ENCODE measurements around the gene DDX27. TPM values are rescaled to one million over a fixed set of nuclear protein-coding genes. Genes with fewer than 3 reads are reported as not detected.
A peak's percentile ranks its signal among the peaks of the same experiment; 100 is the strongest.

Gene DDX27
- total and polyA plus RNA-seq, 9 of the 15 experiments (the other 6 are each of a cell fraction or from before 2014, with no cell fraction given) = 17.9 to 79.3 (median 57.0) TPM

DNA sequence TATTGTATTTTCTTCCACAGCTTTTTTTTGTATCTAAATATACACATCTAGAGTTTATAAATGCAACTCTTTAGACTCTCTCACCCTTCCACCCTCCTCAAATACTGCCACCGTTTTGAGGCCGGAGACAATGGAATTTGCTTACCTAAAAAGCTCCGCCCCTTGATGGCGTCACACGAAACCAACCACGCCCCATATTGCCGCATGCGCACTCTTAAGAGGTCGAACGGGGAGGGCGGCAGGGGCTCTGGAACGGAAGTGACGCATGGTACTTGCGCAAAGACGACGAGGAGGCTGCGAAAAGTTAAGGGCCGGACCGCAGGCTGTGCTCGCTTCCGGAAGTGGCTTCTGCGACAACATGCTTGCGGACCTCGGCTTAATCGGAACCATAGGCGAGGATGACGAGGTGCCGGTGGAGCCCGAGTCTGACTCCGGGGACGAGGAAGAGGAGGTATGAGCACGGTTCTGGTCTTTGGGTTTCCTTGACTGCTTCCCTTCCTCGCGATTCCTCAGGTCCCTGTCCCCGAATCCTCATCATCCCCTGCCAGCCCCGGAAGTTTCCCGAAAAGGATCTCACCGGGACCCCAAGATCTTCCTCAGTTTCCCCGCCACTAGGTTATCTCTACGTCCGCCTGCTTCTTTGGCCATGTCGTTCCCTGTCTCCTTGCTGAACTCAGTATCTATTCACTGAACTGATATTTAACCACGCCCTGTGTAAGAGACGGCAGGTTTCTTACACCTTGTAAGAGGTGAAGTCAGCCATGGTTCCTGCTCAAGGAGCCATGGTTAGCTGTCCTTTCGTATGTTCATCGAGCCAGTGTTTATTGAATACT is at the start of gene DDX27 (continued):
- TF ChIP-seq ZNF143 (CRISPR knock-in tag; IDR thresholded peaks at IDR 0.05) (no peak), TARDBP (IDR thresholded peaks at IDR 0.05) (peak; percentile 21; the same call in 1 of the 2 replicates), MCM5 (IDR thresholded peaks at IDR 0.05; ENCODE audit: low read depth) (no peak), MECOM (CRISPR knock-in tag; IDR thresholded peaks at IDR 0.05) (no peak), ZSCAN32 (CRISPR knock-in tag; IDR thresholded peaks at IDR 0.05) (no peak), ZNF41 (CRISPR knock-in tag; conservative IDR thresholded peaks at IDR 0.05) (no peak), XRCC4 (IDR thresholded peaks at IDR 0.05; ENCODE audit: extremely low read depth, insufficient read depth, insufficient read length) (no peak), RFX7 (CRISPR knock-in tag; IDR thresholded peaks at IDR 0.05) (no peak), RAD51 (IDR thresholded peaks at IDR 0.05; ENCODE audit: borderline replicate concordance, low read depth) (no peak), CTCFL (IDR thresholded peaks at IDR 0.05; ENCODE audit: borderline replicate concordance, insufficient read depth, low read depth, low read length, poor library complexity, severe bottlenecking) (no peak), ESRRA (IDR thresholded peaks at IDR 0.05; ENCODE audit: borderline replicate concordance, low read depth) (peak; percentile 75), VEZF1 (CRISPR knock-in tag; IDR thresholded peaks at IDR 0.05) (peak; percentile 92), MTA1 (IDR thresholded peaks at IDR 0.05; ENCODE audit: borderline replicate concordance) (peak; percentile 57; the same call in 1 of the 2 replicates), ZC3H4 (CRISPR knock-in tag; IDR thresholded peaks at IDR 0.05; ENCODE audit: borderline replicate concordance) (no peak), CEBPB (tag; IDR thresholded peaks at IDR 0.05) (peak; percentile 99), BRCA1 (IDR thresholded peaks at IDR 0.05) (no peak), BRCA1 (CRISPR knock-in tag; IDR thresholded peaks at IDR 0.05) (no peak)
- TF ChIP-seq, protein P1, sequence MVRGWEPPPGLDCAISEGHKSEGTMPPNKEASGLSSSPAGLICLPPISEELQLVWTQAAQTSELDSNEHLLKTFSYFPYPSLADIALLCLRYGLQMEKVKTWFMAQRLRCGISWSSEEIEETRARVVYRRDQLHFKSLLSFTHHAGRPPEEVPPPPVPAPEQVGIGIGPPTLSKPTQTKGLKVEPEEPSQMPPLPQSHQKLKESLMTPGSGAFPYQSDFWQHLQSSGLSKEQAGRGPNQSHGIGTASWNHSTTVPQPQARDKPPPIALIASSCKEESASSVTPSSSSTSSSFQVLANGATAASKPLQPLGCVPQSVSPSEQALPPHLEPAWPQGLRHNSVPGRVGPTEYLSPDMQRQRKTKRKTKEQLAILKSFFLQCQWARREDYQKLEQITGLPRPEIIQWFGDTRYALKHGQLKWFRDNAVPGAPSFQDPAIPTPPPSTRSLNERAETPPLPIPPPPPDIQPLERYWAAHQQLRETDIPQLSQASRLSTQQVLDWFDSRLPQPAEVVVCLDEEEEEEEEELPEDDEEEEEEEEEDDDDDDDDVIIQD (CRISPR knock-in tag; IDR thresholded peaks at IDR 0.05) = no peak
- TF ChIP-seq, protein P2, sequence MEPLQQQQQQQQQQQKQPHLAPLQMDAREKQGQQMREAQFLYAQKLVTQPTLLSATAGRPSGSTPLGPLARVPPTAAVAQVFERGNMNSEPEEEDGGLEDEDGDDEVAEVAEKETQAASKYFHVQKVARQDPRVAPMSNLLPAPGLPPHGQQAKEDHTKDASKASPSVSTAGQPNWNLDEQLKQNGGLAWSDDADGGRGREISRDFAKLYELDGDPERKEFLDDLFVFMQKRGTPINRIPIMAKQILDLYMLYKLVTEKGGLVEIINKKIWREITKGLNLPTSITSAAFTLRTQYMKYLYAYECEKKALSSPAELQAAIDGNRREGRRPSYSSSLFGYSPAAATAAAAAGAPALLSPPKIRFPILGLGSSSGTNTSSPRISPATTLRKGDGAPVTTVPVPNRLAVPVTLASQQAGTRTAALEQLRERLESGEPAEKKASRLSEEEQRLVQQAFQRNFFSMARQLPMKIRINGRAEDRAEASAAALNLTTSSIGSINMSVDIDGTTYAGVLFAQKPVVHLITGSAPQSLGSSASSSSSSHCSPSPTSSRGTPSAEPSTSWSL (CRISPR knock-in tag; IDR thresholded peaks at IDR 0.05; ENCODE audit: borderline replicate concordance) = no peak
